HepG2 (cell line): ENCODE results near the gene TLNRD1. TPM values are rescaled to one million over a fixed set of nuclear protein-coding genes. Genes with fewer than 3 reads are reported as not detected.

ENCODE experiments used
- GZF1 ChIP-seq: sonication (generic); formaldehyde crosslinking; IDR thresholded peaks from 2 replicates; pipeline ENCODE4 v1.5.1; 2020; ENCODE audit warnings: mild to moderate bottlenecking, missing genetic modification reagents
- NR3C1 ChIP-seq: sonication (generic); formaldehyde crosslinking; IDR thresholded peaks from 2 replicates; pipeline ENCODE4 v1.4.0; 2020; ENCODE audit warnings: missing genetic modification reagents
- ZNF124 ChIP-seq: sonication (generic); formaldehyde crosslinking; IDR thresholded peaks from 2 replicates; pipeline ENCODE4 v1.4.0; 2020; ENCODE audit warnings: missing genetic modification reagents
- ZNF142 ChIP-seq: sonication (generic); formaldehyde crosslinking; IDR thresholded peaks from 2 replicates; pipeline ENCODE4 v1.4.0; 2020; ENCODE audit warnings: missing genetic modification reagents
- polyA plus RNA-seq, 8 experiments: library from polyadenylated mRNA; depleted of rRNA in 3 of 8; stranded (reverse) in 7 of 8; unstranded in 1 of 8; fragments of >200 nt; fragmentation: Illumina TruSeq in 4 of 8; extraction: Trizol in 4 of 8; gene quantifications; 2 replicates each; pipeline versions ENCODE4 v1.2.1 to v1.2.3, GENCODE V29; 2011 to 2016; ENCODE audit warnings: low read depth in 4 of 8, missing spikeins in 1 of 8, mixed read lengths in 1 of 8; ENCODE audit not compliant: insufficient read depth in 1 of 8
- total RNA-seq, 5 experiments: library from RNA; depleted of rRNA; stranded (reverse); fragments of >200 nt; fragmentation: Illumina TruSeq; extraction: Trizol; gene quantifications; 2 replicates each; pipeline ENCODE4 v1.2.3, GENCODE V29; 2016; ENCODE audit warnings: low read depth in 1 of 5
- TF ChIP-seq, protein P1 (sequence below): sonication (generic); formaldehyde crosslinking; conservative IDR thresholded peaks from 2 replicates; pipeline ENCODE4 v1.4.0; 2020; ENCODE audit warnings: missing genetic modification reagents
- TF ChIP-seq, protein P2 (sequence below): sonication (generic); formaldehyde crosslinking; IDR thresholded peaks from 2 replicates; pipeline ENCODE4 v1.8.1; 2023; ENCODE audit warnings: mild to moderate bottlenecking, missing genetic modification reagents, borderline replicate concordance

Gene TLNRD1
- total and polyA plus RNA-seq, 2 of the 13 experiments (the other 11 are each of a cell fraction or from before 2014, with no cell fraction given), result 3.4 to 5.3 TPM

- no peak for TF ChIP-seq GZF1
- TF ChIP-seq ZNF142 (CRISPR knock-in tag), result no peak
- TF ChIP-seq ZNF124 (CRISPR knock-in tag), result no peak
- TF ChIP-seq, protein P1, sequence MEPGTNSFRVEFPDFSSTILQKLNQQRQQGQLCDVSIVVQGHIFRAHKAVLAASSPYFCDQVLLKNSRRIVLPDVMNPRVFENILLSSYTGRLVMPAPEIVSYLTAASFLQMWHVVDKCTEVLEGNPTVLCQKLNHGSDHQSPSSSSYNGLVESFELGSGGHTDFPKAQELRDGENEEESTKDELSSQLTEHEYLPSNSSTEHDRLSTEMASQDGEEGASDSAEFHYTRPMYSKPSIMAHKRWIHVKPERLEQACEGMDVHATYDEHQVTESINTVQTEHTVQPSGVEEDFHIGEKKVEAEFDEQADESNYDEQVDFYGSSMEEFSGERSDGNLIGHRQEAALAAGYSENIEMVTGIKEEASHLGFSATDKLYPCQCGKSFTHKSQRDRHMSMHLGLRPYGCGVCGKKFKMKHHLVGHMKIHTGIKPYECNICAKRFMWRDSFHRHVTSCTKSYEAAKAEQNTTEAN, result no peak
- TF ChIP-seq, protein P2, sequence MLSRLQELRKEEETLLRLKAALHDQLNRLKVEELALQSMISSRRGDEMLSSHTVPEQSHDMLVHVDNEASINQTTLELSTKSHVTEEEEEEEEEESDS (CRISPR knock-in tag), result no peak
- no peak for TF ChIP-seq NR3C1
- TF ChIP-seq, all 625 proteins: peak for 0
Observed at GRCh38 chr15:81007428-81008064, 6.8 kb downstream of the TLNRD1 start (continued).
